ENCODE measurements around the gene OR2AG1. TPM values are rescaled to one million over a fixed set of nuclear protein-coding genes. Genes with fewer than 3 reads are reported as not detected.

OR2AG1 gene
- total and polyA plus RNA-seq, 2 experiments from 2014 or later, result 0.16 TPM; not detected in 1

GRCh38 chr11:6745018-6745417 lies 37.8 kb upstream of the OR2AG1 start (continued):
- TF ChIP-seq ZNF331 (CRISPR knock-in tag; IDR thresholded peaks at IDR 0.05; ENCODE audit: low read depth) (no peak), ZNF114 (CRISPR knock-in tag; IDR thresholded peaks at IDR 0.05) (no peak), STAT1 (IDR thresholded peaks at IDR 0.05; ENCODE audit: unreplicated experiment) (no peak), POLR2AphosphoS5 (IDR thresholded peaks at IDR 0.05; ENCODE audit: low read depth) (no peak), ETS1 (IDR thresholded peaks at IDR 0.05) (no peak)

GRCh38 chr11:6745465-6746015 lies 37.3 kb upstream of the OR2AG1 start:
- no peak overlapping the region for H3K27ac ChIP-seq (ENCODE audit: low read depth)
- no peak overlapping the region for H2AFZ ChIP-seq
- peaks cover 7% of the 10 kb centered on the region; the same call in 1 of the 2 replicates for H3K9me2 ChIP-seq (ENCODE audit: insufficient read depth)
- Mint-ChIP-seq H3K9me3 (no peaks in the 10 kb centered on the region), H3K4me3 (no peak overlapping the region), H3K36me3 (ENCODE audit: low read depth) (no peaks in the 10 kb centered on the region), H3K4me1 (no peaks in the 10 kb centered on the region), H3K27me3 (ENCODE audit: insufficient read depth, low read depth, poor library complexity) (no peaks in the 10 kb centered on the region), H3K27ac (no peak overlapping the region)
- no peak overlapping the region for H3K4me2 ChIP-seq
- no peaks in the 10 kb centered on the region for H3F3A ChIP-seq (replicated peaks; ENCODE audit: low read depth)
- H3K4me1 ChIP-seq (ENCODE audit: insufficient read depth), result no peaks in the 10 kb centered on the region
- ATAC-seq, result no peak
- no peaks in the 10 kb centered on the region for H4K20me1 ChIP-seq (replicated peaks; ENCODE audit: insufficient read depth)
- H3K36me3 ChIP-seq (ENCODE audit: insufficient read depth), result no peaks in the 10 kb centered on the region
- H3K79me2 ChIP-seq (replicated peaks; ENCODE audit: insufficient read depth), result no peaks in the 10 kb centered on the region
- H3K27me3 ChIP-seq (ENCODE audit: insufficient read depth), result no peaks in the 10 kb centered on the region
- H3K4me3 ChIP-seq, result no peak overlapping the region
- no peak for DNase-seq (ENCODE audit: low spot score)
- no peak for TF ChIP-seq ZNF114 (CRISPR knock-in tag; IDR thresholded peaks at IDR 0.05)
- TF ChIP-seq ZNF462 (CRISPR knock-in tag; IDR thresholded peaks at IDR 0.05), result no peak
- no peak for TF ChIP-seq JUNB (IDR thresholded peaks at IDR 0.05; ENCODE audit: unreplicated experiment)
- no peak for TF ChIP-seq CTCF (conservative IDR thresholded peaks at IDR 0.05; ENCODE audit: low read depth in 2 of 2)
- no peak for TF ChIP-seq ETS1 (IDR thresholded peaks at IDR 0.05)
- TF ChIP-seq CREB1 (CRISPR knock-in tag; IDR thresholded peaks at IDR 0.05; ENCODE audit: low read depth), result no peak
- no peak for TF ChIP-seq ZNF331 (CRISPR knock-in tag; IDR thresholded peaks at IDR 0.05; ENCODE audit: low read depth)
- TF ChIP-seq EZH2 (IDR thresholded peaks at IDR 0.05; ENCODE audit: low read depth, unreplicated experiment), result no peak
- TF ChIP-seq EZH2phosphoT487 (IDR thresholded peaks at IDR 0.05; ENCODE audit: unreplicated experiment), result no peak
- TF ChIP-seq POLR2AphosphoS5 (IDR thresholded peaks at IDR 0.05; ENCODE audit: low read depth), result no peak

Measured in GM23338 (cell line).